Measurements from ENCODE around the gene C9orf72. TPM values are rescaled to one million over a fixed set of nuclear protein-coding genes. Genes with fewer than 3 reads are reported as not detected.
"Not testable (repeated sequence)": the region's sequence is repeated elsewhere in the genome, so short reads cannot be mapped to it uniquely, and the experiment has no call there.

Gene C9orf72
- total RNA-seq, 1 experiment from 2014 or later: 8.0 TPM

- no peak for TF ChIP-seq CTCF (IDR thresholded peaks at IDR 0.05; ENCODE audit: unreplicated experiment)
- peak overlapping the region; percentile 69 for H3K27ac Mint-ChIP-seq (ENCODE audit: unreplicated experiment)
- CTCF ChIA-PET: interaction anchor here (1.5 kb wide), 1 partner anchor 9 kb away, joined by 3 read pairs; no protein-coding TSS in a partner anchor
- peaks cover 5% of the 10 kb centered on the region for H3K36me3 Mint-ChIP-seq (ENCODE audit: insufficient read depth, unreplicated experiment)
- no peaks in the 10 kb centered on the region for H3K27me3 Mint-ChIP-seq (ENCODE audit: unreplicated experiment)
- no peaks in the 10 kb centered on the region for H3K9me3 Mint-ChIP-seq (ENCODE audit: low read depth, unreplicated experiment)
- peaks cover 17% of the 10 kb centered on the region for H3K4me1 Mint-ChIP-seq (ENCODE audit: low read depth, unreplicated experiment)
- intact Hi-C loops (cut with micrococcal nuclease; ENCODE audit: unreplicated experiment): no loop called here
- peak; percentile 10 for DNase-seq
- peak overlapping the region; percentile 14 for H3K4me3 Mint-ChIP-seq (ENCODE audit: low read depth, unreplicated experiment)
- BruUV-seq (replicated peaks): no TSS peak
Observed at GRCh38 chr9:27505744-27506161, 67.5 kb downstream of the C9orf72 start.

GRCh38 chr9:27504259-27504658, 69.0 kb downstream of the C9orf72 start:
- DNase-seq: no peak
- CTCF ChIA-PET: no interaction called here
- TF ChIP-seq CTCF (IDR thresholded peaks at IDR 0.05; ENCODE audit: unreplicated experiment): no peak
- no peaks in the 10 kb centered on the region for H3K9me3 Mint-ChIP-seq (ENCODE audit: low read depth, unreplicated experiment)
- no peaks in the 10 kb centered on the region for H3K27me3 Mint-ChIP-seq (ENCODE audit: unreplicated experiment)
- BruUV-seq (replicated peaks): no TSS peak
- no peak overlapping the region for H3K27ac Mint-ChIP-seq (ENCODE audit: unreplicated experiment)
- peaks cover 13% of the 10 kb centered on the region for H3K4me1 Mint-ChIP-seq (ENCODE audit: low read depth, unreplicated experiment)
- H3K4me3 Mint-ChIP-seq (ENCODE audit: low read depth, unreplicated experiment): no peak overlapping the region
- H3K36me3 Mint-ChIP-seq (ENCODE audit: insufficient read depth, unreplicated experiment): peaks cover 5% of the 10 kb centered on the region
- intact Hi-C loops (cut with micrococcal nuclease; ENCODE audit: unreplicated experiment): no loop called here

- CTCF ChIA-PET: no interaction called here
- no TSS peak for BruUV-seq (replicated peaks)
- Mint-ChIP-seq H3K27ac (ENCODE audit: unreplicated experiment) (no peak overlapping the region), H3K9me3 (ENCODE audit: low read depth, unreplicated experiment) (no peaks in the 10 kb centered on the region), H3K4me1 (ENCODE audit: low read depth, unreplicated experiment) (peaks cover 13% of the 10 kb centered on the region), H3K27me3 (ENCODE audit: unreplicated experiment) (no peaks in the 10 kb centered on the region), H3K36me3 (ENCODE audit: insufficient read depth, unreplicated experiment) (peaks cover 5% of the 10 kb centered on the region), H3K4me3 (ENCODE audit: low read depth, unreplicated experiment) (no peak overlapping the region)
- no peak for TF ChIP-seq CTCF (IDR thresholded peaks at IDR 0.05; ENCODE audit: unreplicated experiment)
- DNase-seq: no peak
- intact Hi-C loops (cut with micrococcal nuclease; ENCODE audit: unreplicated experiment): no loop called here
Observed at GRCh38 chr9:27503623-27504022, 69.7 kb downstream of the C9orf72 start.

GRCh38 chr9:27500902-27501301, 72.4 kb downstream of the C9orf72 start:
- H3K27ac Mint-ChIP-seq (ENCODE audit: unreplicated experiment); H3K27me3 Mint-ChIP-seq (ENCODE audit: unreplicated experiment); H3K9me3 Mint-ChIP-seq (ENCODE audit: low read depth, unreplicated experiment); intact Hi-C loops (cut with micrococcal nuclease; ENCODE audit: unreplicated experiment); H3K4me1 Mint-ChIP-seq (ENCODE audit: low read depth, unreplicated experiment); CTCF ChIA-PET; DNase-seq; BruUV-seq (replicated peaks); H3K4me3 Mint-ChIP-seq (ENCODE audit: low read depth, unreplicated experiment); H3K36me3 Mint-ChIP-seq (ENCODE audit: insufficient read depth, unreplicated experiment): not testable (repeated sequence)

GRCh38 chr9:27499451-27499850, 73.8 kb downstream of the C9orf72 start:
- Mint-ChIP-seq H3K4me3 (ENCODE audit: low read depth, unreplicated experiment) (no peak overlapping the region), H3K36me3 (ENCODE audit: insufficient read depth, unreplicated experiment) (no peaks in the 10 kb centered on the region), H3K27ac (ENCODE audit: unreplicated experiment) (no peak overlapping the region), H3K27me3 (ENCODE audit: unreplicated experiment) (no peaks in the 10 kb centered on the region), H3K9me3 (ENCODE audit: low read depth, unreplicated experiment) (no peaks in the 10 kb centered on the region), H3K4me1 (ENCODE audit: low read depth, unreplicated experiment) (no peaks in the 10 kb centered on the region)
- intact Hi-C loops (cut with micrococcal nuclease; ENCODE audit: unreplicated experiment): loop anchor here (5.0 kb wide), 1 partner anchor 37 kb away; no protein-coding TSS in a partner anchor
- TF ChIP-seq CTCF (IDR thresholded peaks at IDR 0.05; ENCODE audit: unreplicated experiment): no peak
- BruUV-seq (replicated peaks): no TSS peak
- no peak for DNase-seq
- CTCF ChIA-PET: interaction anchor here (0.6 kb wide), 1 partner anchor 38 kb away, joined by 3 read pairs; no protein-coding TSS in a partner anchor
